ENCODE results near the gene DPF3. TPM values are rescaled to one million over a fixed set of nuclear protein-coding genes. Genes with fewer than 3 reads are reported as not detected.

The DPF3 gene
- total RNA-seq, 2 experiments from 2014 or later = 0.48 to 1.2 TPM

- ChIA-PET CTCF (no interaction called here), POLR2A (interaction anchor here (0.6 kb wide), 1 partner anchor 432 kb away, joined by 7 read pairs; no protein-coding TSS in a partner anchor)
Measured at GRCh38 chr14:72679141-72679535, 214.8 kb downstream of the DPF3 start.

DNA sequence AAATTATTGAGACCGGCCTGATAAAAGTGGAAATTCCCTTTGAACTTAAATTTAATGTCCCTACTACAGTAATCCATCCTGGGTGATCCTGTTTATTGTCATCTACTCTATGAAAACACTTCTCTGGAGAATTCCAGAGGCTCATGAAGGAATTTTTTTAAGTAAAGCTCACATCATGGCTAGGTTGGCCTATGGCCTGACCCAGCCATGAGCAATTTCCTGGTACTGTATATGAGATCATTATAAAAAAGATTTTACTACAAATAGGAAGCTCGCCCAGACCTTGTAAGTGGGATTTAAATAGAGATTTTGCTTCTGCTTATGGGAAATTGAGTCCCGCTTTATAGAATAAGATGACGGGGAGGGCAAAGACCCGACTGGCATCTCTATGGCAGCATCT lies 215.5 kb downstream of the DPF3 start:
- POLR2A ChIA-PET = no interaction called here
- CTCF ChIA-PET = no interaction called here

GRCh38 chr14:72677664-72678063 lies 216.2 kb downstream of the DPF3 start:
- ChIA-PET POLR2A (no interaction called here), CTCF (no interaction called here)

- ChIA-PET CTCF (no interaction called here), POLR2A (no interaction called here)
Measured at GRCh38 chr14:72675126-72675525, 218.8 kb downstream of the DPF3 start.

GRCh38 chr14:72673179-72673578 lies 220.7 kb downstream of the DPF3 start:
- POLR2A ChIA-PET = no interaction called here
- CTCF ChIA-PET = no interaction called here

- ChIA-PET CTCF (no interaction called here), POLR2A (no interaction called here)
Measured at GRCh38 chr14:72666610-72667009, 227.3 kb downstream of the DPF3 start.

- CTCF ChIA-PET = interaction anchor here (0.6 kb wide), 1 partner anchor 50 kb away, joined by 3 read pairs; no protein-coding TSS in a partner anchor
- POLR2A ChIA-PET = no interaction called here
Measured at GRCh38 chr14:72665259-72665658, 228.6 kb downstream of the DPF3 start.

DNA sequence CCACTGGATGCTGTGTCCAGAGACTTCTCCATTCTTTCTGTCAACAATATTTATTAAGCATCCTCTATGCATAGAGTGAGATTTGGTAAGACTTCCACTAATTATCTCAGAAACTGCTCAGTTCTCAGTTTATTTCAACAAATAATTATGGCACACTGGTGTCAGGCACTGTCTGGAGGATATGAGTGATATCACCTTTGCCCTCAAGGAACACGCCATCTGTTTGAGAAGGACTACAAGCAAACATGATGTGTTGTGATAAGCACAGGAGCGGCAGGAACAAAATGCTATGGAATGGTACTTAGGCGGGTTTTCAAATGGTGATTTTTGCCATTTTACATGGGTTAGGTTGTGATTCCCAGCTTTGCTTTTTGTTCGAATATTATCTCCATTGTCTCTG lies 229.2 kb downstream of the DPF3 start:
- ChIA-PET CTCF (interaction anchor here (0.6 kb wide), 1 partner anchor 50 kb away, joined by 3 read pairs; no protein-coding TSS in a partner anchor), POLR2A (no interaction called here)

GRCh38 chr14:72663956-72664650 lies 229.8 kb downstream of the DPF3 start:
- POLR2A ChIA-PET = no interaction called here
- CTCF ChIA-PET = no interaction called here

DNA sequence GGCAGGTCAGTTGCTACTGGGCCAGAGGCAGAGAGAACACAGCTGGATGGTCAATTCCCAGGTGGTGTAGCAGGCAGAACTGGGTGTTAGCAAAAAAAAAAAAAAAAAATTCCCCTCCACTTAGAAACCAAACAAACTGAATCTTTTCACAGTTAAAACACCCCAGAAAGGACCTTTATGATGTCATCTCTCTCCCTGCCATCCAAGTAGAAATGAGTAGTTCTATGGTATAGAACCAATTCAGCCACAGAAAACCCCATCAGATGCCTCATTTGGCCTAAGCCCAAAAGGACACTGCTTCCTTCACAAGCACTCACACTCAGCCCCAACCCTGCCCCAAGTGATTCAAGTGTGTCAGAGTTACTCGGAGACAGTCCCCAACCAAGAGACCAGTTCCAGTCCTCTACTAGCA lies 230.8 kb downstream of the DPF3 start:
- CTCF ChIA-PET = no interaction called here
- POLR2A ChIA-PET = no interaction called here

GRCh38 chr14:72662214-72662613 lies 231.7 kb downstream of the DPF3 start:
- ChIA-PET CTCF (interaction anchor here (0.6 kb wide), 1 partner anchor 248 kb away, joined by 4 read pairs; no protein-coding TSS in a partner anchor), POLR2A (no interaction called here)

- CTCF ChIA-PET = no interaction called here
- POLR2A ChIA-PET = no interaction called here
Measured at GRCh38 chr14:72657214-72657921, 236.5 kb downstream of the DPF3 start.

DNA sequence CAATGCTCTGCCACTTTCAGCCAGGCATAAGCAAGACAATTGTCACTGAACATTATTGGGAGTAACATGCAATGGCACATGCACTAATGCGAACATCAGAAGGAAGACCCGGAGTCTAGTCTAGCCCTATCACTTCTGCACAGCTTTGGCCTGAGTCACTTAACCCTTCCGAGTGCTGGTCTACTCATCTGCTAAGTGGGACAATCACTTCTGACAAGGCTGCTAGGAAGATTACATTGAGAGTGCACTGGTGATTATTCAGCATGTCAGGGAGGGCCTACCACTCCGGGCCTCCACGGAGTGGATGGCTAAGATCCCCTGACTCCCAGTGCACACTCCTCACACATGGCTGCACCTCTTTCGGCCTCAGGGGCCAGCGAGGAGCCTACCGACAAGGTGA lies 240.9 kb downstream of the DPF3 start:
- POLR2A ChIA-PET = no interaction called here
- CTCF ChIA-PET = no interaction called here

DNA sequence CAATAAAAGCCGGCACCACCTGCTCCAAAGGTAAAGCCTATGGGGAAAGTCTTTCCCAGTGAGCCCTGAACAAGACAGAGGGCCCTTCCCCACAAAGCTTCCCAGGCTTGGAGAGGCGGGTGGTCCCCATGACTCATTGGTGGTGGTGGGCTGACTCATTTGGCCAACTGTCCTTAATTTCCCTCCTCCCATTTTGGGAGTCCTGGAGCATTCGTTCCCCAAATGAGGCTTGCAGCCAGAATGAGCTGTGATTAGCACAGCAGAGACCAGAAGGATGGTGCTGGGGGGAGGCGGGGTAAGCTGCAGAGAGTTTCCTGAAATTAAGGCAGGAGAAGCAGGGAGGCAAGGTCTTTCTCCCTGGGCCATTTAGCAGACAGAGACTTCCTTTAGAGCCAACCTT lies 241.7 kb downstream of the DPF3 start:
- ChIA-PET POLR2A (no interaction called here), CTCF (no interaction called here)

- ChIA-PET POLR2A (no interaction called here), CTCF (no interaction called here)
Measured at GRCh38 chr14:72651714-72652113, 242.2 kb downstream of the DPF3 start.

- POLR2A ChIA-PET = no interaction called here
- CTCF ChIA-PET = interaction anchor here (0.6 kb wide), 1 partner anchor 44 kb away, joined by 3 read pairs; no protein-coding TSS in a partner anchor
Measured at GRCh38 chr14:72651081-72651480, 242.8 kb downstream of the DPF3 start.

DNA sequence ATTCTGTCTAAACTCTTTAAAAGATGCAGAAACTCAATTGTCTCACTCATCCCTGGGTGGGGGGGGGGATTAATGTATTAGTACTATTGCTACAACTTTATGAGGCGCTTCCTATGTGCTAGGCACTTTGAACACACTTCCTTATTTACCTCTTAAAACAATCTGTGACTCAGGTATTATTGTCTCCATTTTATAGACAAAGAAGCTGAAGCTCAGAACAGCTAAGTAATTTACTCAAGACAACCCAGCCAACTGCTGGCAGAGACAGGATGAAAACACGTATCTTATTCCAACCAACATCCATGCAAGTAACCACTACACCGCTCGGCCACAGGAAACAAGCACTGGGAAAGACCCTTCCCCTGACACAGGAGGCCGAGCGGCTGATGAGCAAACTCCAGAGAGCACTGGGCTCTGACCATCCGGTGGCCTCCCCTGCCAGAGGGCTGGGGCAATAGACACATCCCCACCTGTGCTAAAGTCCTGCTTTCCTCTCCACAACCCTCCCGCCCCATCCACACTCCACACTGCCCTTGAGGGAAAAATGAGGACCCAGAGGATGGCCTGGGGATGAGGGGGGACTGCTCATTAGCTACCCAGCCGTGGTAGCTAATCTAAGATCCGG lies 244.2 kb downstream of the DPF3 start:
- ChIA-PET POLR2A (no interaction called here), CTCF (interaction anchor here (1.0 kb wide), 1 partner anchor 10 kb away, joined by 3 read pairs; no protein-coding TSS in a partner anchor)

- CTCF ChIA-PET = interaction anchor here (1.2 kb wide), 1 partner anchor 10 kb away, joined by 3 read pairs; no protein-coding TSS in a partner anchor
- POLR2A ChIA-PET = interaction anchor here (0.7 kb wide), 1 partner anchor 161 kb away, joined by 6 read pairs; no protein-coding TSS in a partner anchor
Measured at GRCh38 chr14:72647782-72648181, 246.1 kb downstream of the DPF3 start.

DNA sequence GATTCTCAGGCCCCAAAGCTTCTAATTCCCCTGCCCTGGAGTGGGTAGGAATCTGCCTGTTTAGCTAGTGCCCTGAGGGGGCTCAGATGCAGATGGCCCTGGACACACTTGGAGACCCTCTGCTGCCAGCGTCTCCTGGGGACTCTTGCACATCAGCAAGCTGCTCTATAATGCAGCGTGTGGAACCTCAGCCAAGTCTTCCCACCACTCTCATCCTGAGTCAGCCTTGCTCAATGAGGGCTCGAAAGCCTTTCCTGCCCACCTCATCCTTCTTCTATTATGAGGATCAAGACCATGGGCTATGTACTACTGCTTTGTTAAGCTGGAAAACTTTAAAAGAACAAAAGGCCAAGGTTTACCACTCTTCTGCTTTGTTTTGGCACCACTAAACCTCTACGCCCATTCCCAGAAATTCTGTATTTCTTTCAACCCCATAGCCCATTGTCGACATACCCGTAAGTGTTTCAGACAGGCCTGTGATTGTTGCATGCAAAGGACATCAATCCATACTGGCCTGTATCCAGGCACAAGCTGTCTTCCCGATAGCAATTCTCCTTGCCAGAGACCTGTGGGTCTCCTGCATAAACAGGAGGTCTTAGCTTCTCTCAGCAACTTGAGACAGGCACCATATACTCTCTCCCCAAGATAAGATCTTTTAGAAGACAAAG lies 246.9 kb downstream of the DPF3 start:
- ChIA-PET POLR2A (no interaction called here), CTCF (interaction anchor here (1.2 kb wide), 1 partner anchor 9 kb away, joined by 3 read pairs; no protein-coding TSS in a partner anchor)

GRCh38 chr14:72645706-72646105 lies 248.2 kb downstream of the DPF3 start:
- ChIA-PET POLR2A (no interaction called here), CTCF (no interaction called here)

Measured in activated CD8-positive, alpha-beta memory T cell treated with anti-CD3 and anti-CD28 coated beads for 36 hours (primary cell).